KOPT-K1 (cell line): ENCODE measurements around the gene GOLGA6L7.
"Not testable (repeated sequence)": the region's sequence is repeated elsewhere in the genome, so short reads cannot be mapped to it uniquely, and the experiment has no call there.

ENCODE experiments used
- H3K27ac ChIP-seq: fragments of 200-600 bp; sonication (generic); 2 replicates; pipeline ENCODE4 v1.5.1; 2016; ENCODE audit warnings: antibody characterized with exemption, mild to moderate bottlenecking, low read depth, low read length; ENCODE audit not compliant: poor library complexity, severe bottlenecking
- H3K36me3 ChIP-seq: fragments of 200-600 bp; sonication (generic); 2 replicates; pipeline ENCODE4 v1.5.1; 2017; ENCODE audit warnings: antibody characterized with exemption, mild to moderate bottlenecking, low read length, moderate library complexity; ENCODE audit not compliant: insufficient read depth
- H3K9me3 ChIP-seq: fragments of 200-600 bp; sonication (generic); 2 replicates; pipeline ENCODE4 v1.5.1; 2017; ENCODE audit warnings: antibody characterized with exemption, low read length, mild to moderate bottlenecking; ENCODE audit not compliant: insufficient read depth, poor library complexity, severe bottlenecking

GOLGA6L7 gene

DNA sequence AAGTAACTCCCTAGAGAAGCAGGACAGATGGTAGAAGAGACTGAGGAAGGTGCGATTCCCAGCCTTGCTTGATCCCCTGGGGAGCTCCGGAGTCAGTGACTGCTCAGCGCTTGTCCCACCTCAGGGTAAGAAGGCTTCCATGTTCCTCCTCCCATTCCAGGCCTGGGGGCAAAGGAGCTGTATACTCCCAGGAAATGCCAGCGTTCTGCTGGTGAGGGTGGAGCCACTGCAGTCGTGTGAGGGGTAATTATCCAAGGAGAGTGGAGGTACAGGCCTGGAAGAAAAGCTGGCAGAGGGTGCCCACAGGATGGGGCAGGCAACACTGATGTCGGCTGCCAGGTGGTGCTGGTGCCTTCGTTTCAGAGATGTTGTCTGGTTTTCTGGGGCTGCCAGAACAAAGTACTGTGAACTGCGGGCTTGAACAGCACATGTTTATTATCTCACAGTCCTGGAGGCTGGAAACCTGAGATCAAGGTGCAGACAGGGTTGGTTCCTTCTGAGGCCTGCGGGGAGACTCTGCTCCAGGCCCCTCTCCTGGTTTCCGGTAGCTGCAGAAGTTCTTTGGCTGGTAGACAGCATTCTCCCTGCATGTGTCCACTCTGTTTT, 25.2 kb upstream of the GOLGA6L7 start:
- Histone ChIP-seq H3K27ac (no peak overlapping the region), H3K36me3 (no peaks in the 10 kb centered on the region), H3K9me3 (no peaks in the 10 kb centered on the region)

DNA sequence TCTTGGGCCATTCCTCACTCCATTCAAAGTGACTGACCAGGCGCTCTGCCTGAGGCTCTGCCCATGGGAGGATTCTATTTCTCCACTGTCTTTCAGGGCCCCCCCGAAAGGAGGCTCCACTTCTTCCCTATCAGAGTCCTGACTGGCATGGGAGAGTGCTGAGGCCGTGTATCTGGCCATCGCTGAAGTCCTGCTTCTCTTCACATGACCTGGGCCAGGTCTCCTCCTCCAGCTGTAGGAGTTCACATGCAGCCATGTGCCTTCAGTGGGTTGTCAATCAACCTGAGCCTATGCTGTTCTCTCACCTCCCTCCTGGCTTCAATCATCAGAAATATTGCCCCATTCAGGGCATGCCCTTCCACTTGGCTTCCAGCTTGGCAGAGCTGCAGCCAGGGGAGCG, 24.6 kb upstream of the GOLGA6L7 start:
- Histone ChIP-seq H3K36me3 (no peaks in the 10 kb centered on the region), H3K27ac (no peak overlapping the region), H3K9me3 (no peaks in the 10 kb centered on the region)

- Histone ChIP-seq H3K36me3 (no peaks in the 10 kb centered on the region), H3K27ac (no peak overlapping the region), H3K9me3 (no peaks in the 10 kb centered on the region)
Measured at GRCh38 chr15:28871168-28871567, 22.7 kb upstream of the GOLGA6L7 start.

- H3K9me3 ChIP-seq = no peaks in the 10 kb centered on the region
- H3K27ac ChIP-seq = no peak overlapping the region
- no peaks in the 10 kb centered on the region for H3K36me3 ChIP-seq
Measured at GRCh38 chr15:28868744-28869345, 20.4 kb upstream of the GOLGA6L7 start.

DNA sequence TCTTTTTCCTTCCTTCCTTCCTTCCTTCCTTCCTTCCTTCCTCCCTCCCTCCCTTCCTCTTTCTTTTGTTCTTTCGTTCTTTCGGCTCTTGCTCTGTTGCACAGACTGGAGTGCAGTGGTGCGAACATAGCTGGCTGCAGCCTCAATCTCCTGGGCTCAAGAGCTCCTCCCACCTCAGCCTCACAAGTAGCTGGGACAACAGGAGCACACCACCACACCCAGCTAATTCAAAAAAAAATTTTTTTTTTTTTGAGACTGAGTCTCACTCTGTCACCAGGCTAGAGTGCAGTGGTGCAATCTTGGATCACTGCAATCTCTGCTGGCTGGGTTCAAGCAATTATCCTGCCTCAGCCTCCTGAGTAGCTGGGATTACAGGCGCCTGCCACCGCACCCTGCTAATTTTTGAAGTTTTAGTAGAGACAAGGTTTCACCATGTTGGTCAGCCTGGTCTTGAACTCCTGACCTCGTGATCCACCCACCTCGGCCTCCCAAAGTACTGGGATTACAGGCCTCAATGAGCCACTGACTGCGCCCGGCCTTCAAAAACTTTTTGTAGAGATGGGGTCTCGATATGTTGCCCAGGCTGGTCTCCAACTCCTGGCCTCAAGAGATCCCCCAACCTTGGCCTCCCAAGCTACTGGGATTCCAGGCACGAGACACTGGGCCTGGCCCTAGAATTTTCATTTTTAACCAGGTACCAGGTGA, 13.3 kb upstream of the GOLGA6L7 start:
- not testable (repeated sequence) for H3K9me3 ChIP-seq, H3K27ac ChIP-seq, H3K36me3 ChIP-seq

GRCh38 chr15:28861031-28861534, 12.6 kb upstream of the GOLGA6L7 start:
- no peaks in the 10 kb centered on the region for H3K9me3 ChIP-seq
- no peak overlapping the region for H3K27ac ChIP-seq
- no peaks in the 10 kb centered on the region for H3K36me3 ChIP-seq

- H3K36me3 ChIP-seq, H3K9me3 ChIP-seq, H3K27ac ChIP-seq: not testable (repeated sequence)
Measured at GRCh38 chr15:28854578-28854977, 6.1 kb upstream of the GOLGA6L7 start.

- not testable (repeated sequence) for H3K9me3 ChIP-seq, H3K36me3 ChIP-seq
Measured at GRCh38 chr15:28853654-28854053, 5.2 kb upstream of the GOLGA6L7 start.

DNA sequence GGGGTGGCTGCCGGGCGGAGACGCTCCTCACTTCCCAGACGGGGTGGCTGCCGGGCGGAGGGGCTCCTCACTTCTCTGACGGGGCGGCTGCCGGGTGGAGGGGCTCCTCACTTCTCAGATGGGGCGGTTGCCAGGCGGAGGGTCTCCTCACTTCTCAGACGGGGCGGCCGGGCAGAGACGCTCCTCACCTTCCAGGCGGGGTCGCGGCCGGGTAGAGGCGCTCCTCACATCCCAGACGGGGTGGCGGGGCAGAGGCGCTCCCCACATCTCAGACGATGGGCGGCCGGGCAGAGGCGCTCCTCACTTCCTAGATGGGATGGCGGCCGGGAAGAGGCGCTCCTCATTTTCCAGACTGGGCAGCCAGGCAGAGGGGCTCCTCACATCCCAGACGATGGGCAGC, 1.3 kb upstream of the GOLGA6L7 start:
- H3K27ac ChIP-seq, H3K9me3 ChIP-seq, H3K36me3 ChIP-seq: not testable (repeated sequence)

More at GRCh38 chr15:28853654-28854053, 5.2 kb upstream of the GOLGA6L7 start:
- not testable (repeated sequence) for H3K27ac ChIP-seq

DNA sequence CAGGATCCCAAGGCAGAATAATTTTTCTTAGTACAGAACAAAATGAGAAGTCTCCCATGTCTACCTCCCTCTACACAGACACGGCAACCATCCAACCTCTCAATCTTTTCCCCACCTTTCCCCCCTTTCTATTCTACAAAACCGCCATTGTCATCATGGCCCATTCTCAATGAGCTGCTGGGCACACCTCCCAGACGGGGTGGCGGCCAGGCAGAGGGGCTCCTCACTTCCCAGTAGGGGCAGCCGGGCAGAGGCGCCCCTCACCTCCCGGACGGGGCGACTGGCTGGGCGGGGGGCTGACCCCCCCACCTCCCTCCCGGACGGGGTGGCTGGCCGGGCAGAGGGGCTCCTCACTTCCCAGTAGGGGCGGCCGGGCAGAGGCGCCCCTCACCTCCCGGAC, 827 bp upstream of the GOLGA6L7 start:
- not testable (repeated sequence) for H3K36me3 ChIP-seq, H3K27ac ChIP-seq

DNA sequence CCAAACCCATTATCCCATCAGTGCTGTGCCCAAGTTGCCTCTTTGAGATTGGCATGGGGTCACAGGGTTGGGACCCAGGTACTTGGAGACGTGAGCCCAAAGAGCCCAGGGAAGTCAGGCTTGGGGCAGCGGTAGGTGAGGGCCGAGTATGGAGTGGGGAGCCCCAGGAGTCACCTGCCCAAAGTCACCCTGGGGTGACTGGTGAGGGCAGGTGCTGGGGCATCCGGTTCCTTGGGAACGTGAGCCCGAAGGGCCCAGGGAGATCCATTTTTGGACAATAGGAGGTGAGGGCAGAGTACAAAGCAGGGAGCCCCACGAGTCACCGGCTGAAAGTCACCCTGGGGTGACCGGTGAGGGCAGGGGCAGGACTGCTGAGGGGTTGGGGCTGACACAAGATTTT, 485 bp downstream of the GOLGA6L7 start:
- not testable (repeated sequence) for H3K36me3 ChIP-seq, H3K27ac ChIP-seq, H3K9me3 ChIP-seq

More for the DNA sequence above, 827 bp upstream of the GOLGA6L7 start:
- H3K9me3 ChIP-seq = not testable (repeated sequence)

DNA sequence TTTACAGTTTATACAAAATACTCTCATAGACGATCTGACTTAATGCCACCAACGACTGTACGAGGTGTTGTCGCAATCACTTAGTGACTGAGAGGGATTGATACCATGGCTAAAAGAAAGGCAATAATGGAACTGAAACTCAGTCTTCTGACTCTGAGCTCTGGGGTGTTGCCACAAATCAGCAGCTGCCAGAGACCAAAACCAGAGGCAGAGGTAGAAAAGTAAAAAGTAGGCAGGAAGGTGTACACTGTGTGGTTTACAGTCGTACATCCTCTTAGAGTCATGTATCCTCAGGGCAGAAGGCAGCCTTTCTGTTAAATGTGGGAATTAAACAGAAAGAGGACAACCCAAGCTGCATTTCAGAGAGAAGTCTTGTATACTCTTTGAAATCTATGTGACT, 1.2 kb downstream of the GOLGA6L7 start:
- H3K36me3 ChIP-seq, H3K27ac ChIP-seq, H3K9me3 ChIP-seq: not testable (repeated sequence)

DNA sequence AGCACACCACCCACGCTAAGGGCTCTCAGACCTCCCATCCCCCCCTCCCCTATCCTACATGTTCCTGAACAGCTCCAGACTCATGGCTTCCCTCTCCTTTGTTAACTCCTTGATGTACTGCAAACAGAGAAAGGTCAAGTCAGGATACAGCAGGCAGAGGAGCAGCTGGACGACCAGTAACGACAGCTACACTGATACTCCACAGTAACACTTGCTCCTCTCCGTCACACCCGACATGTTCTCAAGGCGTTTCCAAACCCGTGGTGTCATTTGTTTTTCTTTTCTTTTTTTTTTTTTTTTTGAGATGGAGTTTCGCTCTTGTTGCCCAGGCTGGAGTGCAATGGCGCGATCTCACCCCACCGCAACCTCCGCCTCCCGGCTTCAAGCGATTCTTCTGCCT, 4.3 kb downstream of the GOLGA6L7 start:
- H3K36me3 ChIP-seq, H3K27ac ChIP-seq, H3K9me3 ChIP-seq: not testable (repeated sequence)

DNA sequence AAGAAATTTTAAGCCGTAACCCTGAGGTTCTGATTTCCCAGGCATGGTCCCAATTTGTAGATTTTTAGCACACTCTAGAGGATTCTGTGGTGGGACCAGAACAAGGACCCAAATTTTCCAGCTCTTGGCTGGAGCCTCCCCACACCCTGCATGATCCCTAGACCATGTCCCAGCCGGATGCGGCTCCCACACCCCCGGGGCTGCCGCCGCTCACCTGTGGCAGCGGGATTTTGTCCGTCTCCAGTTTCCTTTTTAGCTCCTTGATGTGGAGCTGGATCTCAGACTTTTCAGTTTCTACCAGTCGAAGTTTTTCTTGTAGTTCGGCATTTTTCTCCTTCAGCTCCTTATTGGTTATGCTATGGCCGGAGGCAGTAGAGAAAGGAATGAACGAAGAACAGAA, 4.9 kb downstream of the GOLGA6L7 start:
- H3K9me3 ChIP-seq, H3K27ac ChIP-seq, H3K36me3 ChIP-seq: not testable (repeated sequence)

- H3K36me3 ChIP-seq, H3K27ac ChIP-seq, H3K9me3 ChIP-seq: not testable (repeated sequence)
Measured at GRCh38 chr15:28842210-28842609, 6.2 kb downstream of the GOLGA6L7 start.

GRCh38 chr15:28840285-28840684, 8.2 kb downstream of the GOLGA6L7 start:
- H3K27ac ChIP-seq, H3K9me3 ChIP-seq, H3K36me3 ChIP-seq: not testable (repeated sequence)
